ENCODE data around the gene B4GALT6. TPM values are rescaled to one million over a fixed set of nuclear protein-coding genes. Genes with fewer than 3 reads are reported as not detected.

B4GALT6 gene
- polyA plus RNA-seq, 2 donors: 1.2 to 2.4 TPM

DNA sequence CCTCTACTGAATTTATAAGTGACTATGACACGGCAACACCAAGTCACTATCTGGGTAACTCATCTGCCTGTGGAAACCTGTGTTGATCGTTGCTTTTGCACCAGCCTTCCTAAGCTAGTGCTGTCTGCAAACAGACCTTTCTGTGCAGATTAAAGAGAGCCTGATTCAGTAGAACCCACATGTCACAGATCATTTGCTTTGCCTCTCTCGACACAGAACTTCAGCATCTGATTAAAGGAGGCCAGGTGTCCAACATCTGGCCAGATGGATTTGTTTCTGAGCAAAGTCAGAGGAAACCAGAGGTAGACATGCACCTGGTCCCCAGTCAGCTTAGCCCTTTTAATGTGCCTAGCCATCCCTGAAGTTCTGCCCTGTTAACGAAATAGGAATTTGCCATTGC, 107.7 kb downstream of the B4GALT6 start:
- Histone ChIP-seq H3K27me3 (ENCODE audit: control insufficient read depth in 1 of 2, insufficient read depth in 2 of 2, low read length in 2 of 2) (no peaks in the 10 kb centered on the region), H3K9me3 (ENCODE audit: control insufficient read depth in 2 of 2, insufficient read depth in 1 of 2, low read depth in 1 of 2, low read length in 1 of 2) (no peaks in the 10 kb centered on the region), H3K27ac (ENCODE audit: low read depth in 2 of 2, low read length in 1 of 2) (no peak overlapping the region), H3K36me3 (ENCODE audit: control insufficient read depth in 2 of 2, insufficient read depth in 2 of 2, low read length in 1 of 2) (no peaks in the 10 kb centered on the region), H3K4me3 (ENCODE audit: low read depth in 1 of 2, low read length in 2 of 2) (no peak overlapping the region), H3K4me1 (ENCODE audit: control insufficient read depth in 2 of 2, insufficient read depth in 2 of 2, low read length in 1 of 2) (peaks cover 0 to 2% of the 10 kb centered on the region in 2 donors)
- WGBS, 2 donors: 60 to 61% methylated on average over 4 of the region's 4 CpGs

- Histone ChIP-seq H3K27me3 (ENCODE audit: control insufficient read depth in 1 of 2, insufficient read depth in 2 of 2, low read length in 2 of 2) (no peaks in the 10 kb centered on the region), H3K4me1 (ENCODE audit: control insufficient read depth in 2 of 2, insufficient read depth in 2 of 2, low read length in 1 of 2) (peaks cover 0 to 2% of the 10 kb centered on the region in 2 donors), H3K36me3 (ENCODE audit: control insufficient read depth in 2 of 2, insufficient read depth in 2 of 2, low read length in 1 of 2) (no peaks in the 10 kb centered on the region), H3K27ac (ENCODE audit: low read depth in 2 of 2, low read length in 1 of 2) (no peak overlapping the region), H3K9me3 (ENCODE audit: control insufficient read depth in 2 of 2, insufficient read depth in 1 of 2, low read depth in 1 of 2, low read length in 1 of 2) (no peaks in the 10 kb centered on the region), H3K4me3 (ENCODE audit: low read depth in 1 of 2, low read length in 2 of 2) (no peak overlapping the region)
- WGBS, 2 donors: 62 to 66% methylated on average over 3 of the region's 3 CpGs
Observed at GRCh38 chr18:31575515-31576257, 108.7 kb downstream of the B4GALT6 start.

DNA sequence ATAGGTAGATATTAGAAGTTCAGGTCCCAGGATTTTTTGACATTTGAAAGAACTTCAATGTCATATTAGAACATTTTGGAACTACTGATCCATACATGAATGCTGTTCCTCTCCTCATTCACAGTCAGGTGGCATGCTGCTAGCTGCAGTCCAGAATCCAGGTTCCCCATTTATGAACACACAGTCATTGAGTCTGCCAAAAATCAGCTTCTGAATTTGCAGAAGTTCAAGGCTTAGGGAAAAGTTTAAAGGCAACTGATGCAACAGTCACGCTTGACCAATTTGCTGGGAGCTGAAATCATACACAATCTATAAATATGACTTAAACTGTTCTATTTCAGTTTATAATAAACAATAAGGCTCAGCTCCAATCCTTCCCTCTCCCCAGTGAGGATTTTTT, 110.0 kb downstream of the B4GALT6 start:
- no peak overlapping the region for H3K4me3 ChIP-seq (ENCODE audit: low read depth in 1 of 2, low read length in 2 of 2)
- H3K4me1 ChIP-seq (ENCODE audit: control insufficient read depth in 2 of 2, insufficient read depth in 2 of 2, low read length in 1 of 2): peaks cover 0 to 2% of the 10 kb centered on the region in 2 donors
- WGBS, 2 donors: 79 to 92% methylated on average over 1 of the region's 1 CpG
- no peaks in the 10 kb centered on the region for H3K9me3 ChIP-seq (ENCODE audit: control insufficient read depth in 2 of 2, insufficient read depth in 1 of 2, low read depth in 1 of 2, low read length in 1 of 2)
- no peaks in the 10 kb centered on the region for H3K27me3 ChIP-seq (ENCODE audit: control insufficient read depth in 1 of 2, insufficient read depth in 2 of 2, low read length in 2 of 2)
- H3K36me3 ChIP-seq (ENCODE audit: control insufficient read depth in 2 of 2, insufficient read depth in 2 of 2, low read length in 1 of 2): no peaks in the 10 kb centered on the region
- H3K27ac ChIP-seq (ENCODE audit: low read depth in 2 of 2, low read length in 1 of 2): no peak overlapping the region

Other genes starting within 250 kb of the B4GALT6 start
- 100 to 1,000 TPM; 130 to 305 TPM for gene DSG3, start 236.8 kb downstream of the B4GALT6 start, polyA plus RNA-seq
- 1 to 10 TPM; 3.2 to 5.8 TPM for gene DSG2, start 186.4 kb downstream of the B4GALT6 start, polyA plus RNA-seq
- under 1 TPM; 0.13 to 0.16 TPM for gene TTR, start 92.7 kb downstream of the B4GALT6 start, polyA plus RNA-seq
- gene SLC25A52, start 76.3 kb upstream of the B4GALT6 start, polyA plus RNA-seq: under 1 TPM in 1 of 2 donors, not detected in 1; 0.02 TPM